Chondrocyte (in vitro differentiated cells): ENCODE results near the gene DLG2. TPM values are rescaled to one million over a fixed set of nuclear protein-coding genes. Genes with fewer than 3 reads are reported as not detected.

Experiments
- DNase-seq: peaks from one replicate; pipeline ENCODE4 v3.0.0; 2021; ENCODE audit warnings: mixed read lengths, low spot score
- H3K27ac Mint-ChIP-seq: one replicate; pipeline ENCODE4 v1.8.0; 2021; ENCODE audit warnings: mild to moderate bottlenecking, moderate library complexity, mixed read lengths; ENCODE audit not compliant: unreplicated experiment
- H3K27me3 Mint-ChIP-seq: 2 replicates; pipeline ENCODE4 v1.8.0; 2021; ENCODE audit warnings: low read depth, mixed read lengths
- H3K36me3 Mint-ChIP-seq: 2 replicates; pipeline ENCODE4 v1.8.0; 2021; ENCODE audit warnings: low read depth, mixed read lengths
- H3K4me1 Mint-ChIP-seq: 2 replicates; pipeline ENCODE4 v1.8.0; 2021; ENCODE audit warnings: low read depth, mild to moderate bottlenecking, mixed read lengths
- H3K4me3 Mint-ChIP-seq: one replicate; pipeline ENCODE4 v1.8.0; 2021; ENCODE audit warnings: mild to moderate bottlenecking, moderate library complexity, mixed read lengths; ENCODE audit not compliant: unreplicated experiment
- H3K9me3 Mint-ChIP-seq: 2 replicates; pipeline ENCODE4 v1.8.0; 2021; ENCODE audit warnings: low read depth, mixed read lengths
- CTCF ChIP-seq: fragments of 200-600 bp; sonication (generic); IDR thresholded peaks from 2 replicates; pipeline ENCODE4 v1.5.0; 2021; ENCODE audit warnings: antibody characterized with exemption, mild to moderate bottlenecking, moderate library complexity
- total RNA-seq: library from RNA; stranded (reverse); gene quantifications from 3 replicates; pipeline ENCODE4 v1.2.1, GENCODE V29; 2021

DLG2 gene
- total RNA-seq, 1 donor from 2014 or later = 1.3 TPM

- TF ChIP-seq CTCF = no peak
- no peaks in the 10 kb centered on the region for H3K9me3 Mint-ChIP-seq
- H3K27ac Mint-ChIP-seq = no peak overlapping the region
- no peak overlapping the region for H3K4me3 Mint-ChIP-seq
- no peaks in the 10 kb centered on the region for H3K36me3 Mint-ChIP-seq
- H3K4me1 Mint-ChIP-seq = no peaks in the 10 kb centered on the region
- peaks cover 4% of the 10 kb centered on the region for H3K27me3 Mint-ChIP-seq
- DNase-seq = no peak
Observed at GRCh38 chr11:85301895-85302678, 325.1 kb downstream of the DLG2 start.

GRCh38 chr11:85299258-85299942 lies 327.7 kb downstream of the DLG2 start:
- H3K4me1 Mint-ChIP-seq = no peaks in the 10 kb centered on the region
- no peak for TF ChIP-seq CTCF
- no peak overlapping the region for H3K4me3 Mint-ChIP-seq
- H3K27me3 Mint-ChIP-seq = peaks cover 6% of the 10 kb centered on the region
- no peak for DNase-seq
- H3K27ac Mint-ChIP-seq = no peak overlapping the region
- no peaks in the 10 kb centered on the region for H3K36me3 Mint-ChIP-seq
- no peaks in the 10 kb centered on the region for H3K9me3 Mint-ChIP-seq

- Mint-ChIP-seq H3K4me3 (no peak overlapping the region), H3K27ac (no peak overlapping the region), H3K27me3 (peaks cover 6% of the 10 kb centered on the region), H3K4me1 (no peaks in the 10 kb centered on the region), H3K9me3 (no peaks in the 10 kb centered on the region), H3K36me3 (no peaks in the 10 kb centered on the region)
- DNase-seq = no peak
- TF ChIP-seq CTCF = no peak
Observed at GRCh38 chr11:85295694-85296271, 331.4 kb downstream of the DLG2 start.

- no peaks in the 10 kb centered on the region for H3K36me3 Mint-ChIP-seq
- no peak for TF ChIP-seq CTCF
- H3K27me3 Mint-ChIP-seq = peaks cover 8% of the 10 kb centered on the region
- no peak overlapping the region for H3K4me3 Mint-ChIP-seq
- H3K27ac Mint-ChIP-seq = no peak overlapping the region
- no peaks in the 10 kb centered on the region for H3K4me1 Mint-ChIP-seq
- H3K9me3 Mint-ChIP-seq = no peaks in the 10 kb centered on the region
- DNase-seq = no peak
Observed at GRCh38 chr11:85281550-85281949, 345.6 kb downstream of the DLG2 start.

- Mint-ChIP-seq H3K4me1 (no peaks in the 10 kb centered on the region), H3K27me3 (peaks cover 6% of the 10 kb centered on the region), H3K9me3 (no peaks in the 10 kb centered on the region), H3K36me3 (no peaks in the 10 kb centered on the region), H3K4me3 (no peak overlapping the region), H3K27ac (no peak overlapping the region)
- TF ChIP-seq CTCF = no peak
- DNase-seq = no peak
Observed at GRCh38 chr11:85279267-85279666, 347.9 kb downstream of the DLG2 start.
